ENCODE results near the gene ORC5. TPM values are rescaled to one million over a fixed set of nuclear protein-coding genes. Genes with fewer than 3 reads are reported as not detected.
A peak's percentile ranks its signal among the peaks of the same experiment; 100 is the strongest.

The ORC5 gene
- total RNA-seq, 2 experiments from 2014 or later: 25.2 to 33.1 TPM

DNA sequence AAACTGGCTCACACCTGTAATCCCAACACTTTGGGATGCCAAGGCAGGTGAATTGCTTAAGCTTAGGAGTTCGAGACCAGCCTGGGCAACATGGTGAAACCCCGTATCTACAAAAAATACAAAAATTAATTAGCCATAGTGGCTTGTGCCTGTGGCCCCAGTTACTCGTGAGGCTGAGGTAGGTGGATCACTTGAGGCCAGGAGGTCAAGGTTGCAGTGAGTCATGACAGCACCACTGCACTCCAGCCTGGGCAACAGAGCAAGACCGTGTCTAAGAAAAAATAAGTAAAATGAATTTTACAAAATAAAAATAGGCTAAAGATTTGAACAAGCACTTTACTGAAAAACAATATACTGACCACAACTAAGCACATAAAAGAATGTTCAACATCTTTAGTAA, 9.8 kb upstream of the ORC5 start:
- ChIA-PET CTCF (ENCODE audit: unreplicated experiment) (no interaction called here), POLR2A (interaction anchor here (0.6 kb wide), 1 partner anchor 14 kb away, joined by 6 read pairs; no protein-coding TSS in a partner anchor)
- Histone ChIP-seq H3K4me2 (ENCODE audit: low read length) (no peak overlapping the region), H3K9me3 (ENCODE audit: low read length) (0 out of 2 replicates have a peak, but pooled peaks cover 5% of the 10 kb centered on the region), H3K4me1 (ENCODE audit: insufficient read depth, low read length, poor library complexity, severe bottlenecking) (no peaks in the 10 kb centered on the region), H3K79me2 (ENCODE audit: insufficient read depth, low read depth, low read length) (no peaks in the 10 kb centered on the region), H3K36me3 (ENCODE audit: insufficient read depth, low read length) (no peaks in the 10 kb centered on the region), H4K20me1 (ENCODE audit: insufficient read depth, low read length) (no peaks in the 10 kb centered on the region), H3K4me3 (ENCODE audit: low read depth, low read length, poor library complexity, severe bottlenecking) (no peak overlapping the region), H3K9me2 (ENCODE audit: insufficient read depth, low read length) (no peaks in the 10 kb centered on the region), H2AFZ (ENCODE audit: low read length) (no peak overlapping the region), H3K27ac (ENCODE audit: low read depth, low read length, poor library complexity, severe bottlenecking) (no peak overlapping the region)
- no TSS peak for BruUV-seq (replicated peaks)
- intact Hi-C loops (cut with micrococcal nuclease; ENCODE audit: unreplicated experiment): no loop called here
- no peak for DNase-seq (ENCODE audit: low spot score)
- no peak for TF ChIP-seq EZH2phosphoT487 (IDR thresholded peaks at IDR 0.05; ENCODE audit: borderline replicate concordance, low read depth, low read length)
- TF ChIP-seq, protein P1, sequence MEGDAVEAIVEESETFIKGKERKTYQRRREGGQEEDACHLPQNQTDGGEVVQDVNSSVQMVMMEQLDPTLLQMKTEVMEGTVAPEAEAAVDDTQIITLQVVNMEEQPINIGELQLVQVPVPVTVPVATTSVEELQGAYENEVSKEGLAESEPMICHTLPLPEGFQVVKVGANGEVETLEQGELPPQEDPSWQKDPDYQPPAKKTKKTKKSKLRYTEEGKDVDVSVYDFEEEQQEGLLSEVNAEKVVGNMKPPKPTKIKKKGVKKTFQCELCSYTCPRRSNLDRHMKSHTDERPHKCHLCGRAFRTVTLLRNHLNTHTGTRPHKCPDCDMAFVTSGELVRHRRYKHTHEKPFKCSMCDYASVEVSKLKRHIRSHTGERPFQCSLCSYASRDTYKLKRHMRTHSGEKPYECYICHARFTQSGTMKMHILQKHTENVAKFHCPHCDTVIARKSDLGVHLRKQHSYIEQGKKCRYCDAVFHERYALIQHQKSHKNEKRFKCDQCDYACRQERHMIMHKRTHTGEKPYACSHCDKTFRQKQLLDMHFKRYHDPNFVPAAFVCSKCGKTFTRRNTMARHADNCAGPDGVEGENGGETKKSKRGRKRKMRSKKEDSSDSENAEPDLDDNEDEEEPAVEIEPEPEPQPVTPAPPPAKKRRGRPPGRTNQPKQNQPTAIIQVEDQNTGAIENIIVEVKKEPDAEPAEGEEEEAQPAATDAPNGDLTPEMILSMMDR (conservative IDR thresholded peaks at IDR 0.05; ENCODE audit: low read length): no peak

DNA sequence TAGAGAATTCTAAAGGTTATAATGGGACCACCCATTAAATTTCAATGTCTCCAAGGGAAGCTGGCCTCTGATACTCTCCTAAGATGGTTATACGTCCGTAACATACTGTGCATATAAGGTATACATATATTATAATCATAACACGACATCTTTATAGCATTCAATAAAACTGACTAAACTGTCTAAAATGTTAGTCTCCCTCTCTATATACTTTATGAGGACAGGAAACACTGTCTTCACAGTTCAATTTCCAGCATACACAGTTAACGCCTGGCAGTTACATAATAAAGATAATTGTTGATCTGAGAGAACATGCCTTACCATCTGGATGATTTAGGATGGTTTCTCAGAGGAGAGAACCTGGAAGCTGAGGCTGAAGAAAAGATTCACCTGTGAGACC, 1.2 kb upstream of the ORC5 start:
- Histone ChIP-seq H2AFZ (ENCODE audit: low read length) (no peak overlapping the region), H3K4me1 (ENCODE audit: insufficient read depth, low read length, poor library complexity, severe bottlenecking) (peaks cover 21% of the 10 kb centered on the region), H3K36me3 (ENCODE audit: insufficient read depth, low read length) (peaks cover 16% of the 10 kb centered on the region), H4K20me1 (ENCODE audit: insufficient read depth, low read length) (no peaks in the 10 kb centered on the region), H3K27ac (ENCODE audit: low read depth, low read length, poor library complexity, severe bottlenecking) (no peak overlapping the region), H3K79me2 (ENCODE audit: insufficient read depth, low read depth, low read length) (peaks cover 37% of the 10 kb centered on the region), H3K4me3 (ENCODE audit: low read depth, low read length, poor library complexity, severe bottlenecking) (no peak overlapping the region), H3K4me2 (ENCODE audit: low read length) (no peak overlapping the region), H3K9me2 (ENCODE audit: insufficient read depth, low read length) (no peaks in the 10 kb centered on the region), H3K9me3 (ENCODE audit: low read length) (no peaks in the 10 kb centered on the region)
- intact Hi-C loops (cut with micrococcal nuclease; ENCODE audit: unreplicated experiment): no loop called here
- no TSS peak for BruUV-seq (replicated peaks)
- POLR2A ChIA-PET: interaction anchor here (0.6 to 0.7 kb wide), 2 partner anchors 58 to 659 kb away, joined by 3 read pairs; no protein-coding TSS in a partner anchor
- no peak for DNase-seq (ENCODE audit: low spot score)
- CTCF ChIA-PET (ENCODE audit: unreplicated experiment): no interaction called here
- TF ChIP-seq, protein P1 (conservative IDR thresholded peaks at IDR 0.05; ENCODE audit: low read length): no peak
- no peak for TF ChIP-seq EZH2phosphoT487 (IDR thresholded peaks at IDR 0.05; ENCODE audit: borderline replicate concordance, low read depth, low read length)

DNA sequence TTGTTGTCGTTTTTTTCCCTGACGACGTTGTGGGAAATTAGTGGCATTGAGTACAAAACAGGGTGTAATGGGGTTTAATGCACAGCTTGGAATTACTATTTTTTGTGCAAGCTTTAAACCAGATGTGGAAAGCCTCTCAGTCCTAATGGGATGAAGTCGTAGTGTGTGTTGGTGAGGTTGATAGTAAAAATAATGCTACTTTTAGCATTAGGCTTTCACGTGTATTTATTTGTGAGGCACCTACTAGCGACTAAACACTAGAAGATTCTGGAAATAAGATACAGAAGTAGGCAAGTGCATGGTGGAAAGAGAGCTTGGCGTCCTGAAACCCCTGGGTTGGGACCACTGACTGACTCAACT, 588 bp upstream of the ORC5 start:
- POLR2A ChIA-PET: interaction anchor here (0.6 to 0.7 kb wide), 3 partner anchors 58 to 1948 kb away, joined by 3 read pairs; no protein-coding TSS in a partner anchor
- intact Hi-C loops (cut with micrococcal nuclease; ENCODE audit: unreplicated experiment): no loop called here

More for the DNA sequence above, 588 bp upstream of the ORC5 start:
- Histone ChIP-seq H3K79me2 (ENCODE audit: insufficient read depth, low read depth, low read length) (peaks cover 44% of the 10 kb centered on the region), H3K9me3 (ENCODE audit: low read length) (no peaks in the 10 kb centered on the region), H3K4me3 (ENCODE audit: low read depth, low read length, poor library complexity, severe bottlenecking) (peak overlapping the region; percentile 98), H3K36me3 (ENCODE audit: insufficient read depth, low read length) (peaks cover 23% of the 10 kb centered on the region), H2AFZ (ENCODE audit: low read length) (peak overlapping the region; percentile 91), H3K4me1 (ENCODE audit: insufficient read depth, low read length, poor library complexity, severe bottlenecking) (peaks cover 21% of the 10 kb centered on the region), H3K27ac (ENCODE audit: low read depth, low read length, poor library complexity, severe bottlenecking) (peak overlapping the region; percentile 18), H3K9me2 (ENCODE audit: insufficient read depth, low read length) (no peaks in the 10 kb centered on the region), H4K20me1 (ENCODE audit: insufficient read depth, low read length) (no peaks in the 10 kb centered on the region), H3K4me2 (ENCODE audit: low read length) (peak overlapping the region; percentile 88)
- TF ChIP-seq, protein P1 (conservative IDR thresholded peaks at IDR 0.05; ENCODE audit: low read length): no peak
- no peak for TF ChIP-seq EZH2phosphoT487 (IDR thresholded peaks at IDR 0.05; ENCODE audit: borderline replicate concordance, low read depth, low read length)
- CTCF ChIA-PET (ENCODE audit: unreplicated experiment): no interaction called here
- DNase-seq (ENCODE audit: low spot score): no peak
- BruUV-seq (replicated peaks): TSS peak; percentile 99

All from OCI-LY7 (cell line).